VCaP (cell line): ENCODE results near the gene TIMP1.

ENCODE experiments used
- H3K27ac ChIP-seq: fragments of 450-650 bp; 2 replicates; pipeline ENCODE4 v1.5.1; 2017
- CTCF ChIP-seq: fragments of 450-650 bp; conservative IDR thresholded peaks from 2 replicates; pipeline ENCODE4 v1.5.1; 2017; ENCODE audit warnings: mild to moderate bottlenecking, moderate library complexity

TIMP1 gene

GRCh38 chrX:47629419-47630200, 47.4 kb downstream of the TIMP1 start, which contains the start of gene CFP:
CFP (minus strand) TSS chrX:47629930; CDS start chrX:47629844, 86 bp downstream.
- H3K27ac ChIP-seq, result 0 out of 2 replicates have a peak within 1 kb of the TSS, but pooled peaks have one; percentile 39
- 0 out of 2 replicates have a peak, but pooled peaks have one; percentile 1 for TF ChIP-seq CTCF

- no peak for TF ChIP-seq CTCF
These were observed 49.4 kb downstream of the TIMP1 start for GRCh38 chrX:47631676-47632075.

GRCh38 chrX:47632666-47633065, 50.4 kb downstream of the TIMP1 start:
- no peak for TF ChIP-seq CTCF

More at GRCh38 chrX:47631676-47632075, 49.4 kb downstream of the TIMP1 start:
- peak overlapping the region; percentile 39; the same call in 1 of the 2 replicates for H3K27ac ChIP-seq

GRCh38 chrX:47633689-47634590, 51.7 kb downstream of the TIMP1 start:
- no peak for TF ChIP-seq CTCF

More at GRCh38 chrX:47632666-47633065, 50.4 kb downstream of the TIMP1 start:
- H3K27ac ChIP-seq, result peak overlapping the region; percentile 39

GRCh38 chrX:47634871-47635575, 52.8 kb downstream of the TIMP1 start:
- no peak for TF ChIP-seq CTCF

More at GRCh38 chrX:47633689-47634590, 51.7 kb downstream of the TIMP1 start:
- H3K27ac ChIP-seq, result no peak overlapping the region

More at GRCh38 chrX:47634871-47635575, 52.8 kb downstream of the TIMP1 start:
- no peak overlapping the region for H3K27ac ChIP-seq
